GM19324 (cell line): ENCODE data around the gene NOB1.
"Not testable (repeated sequence)": the region's sequence is repeated elsewhere in the genome, so short reads cannot be mapped to it uniquely, and the experiment has no call there.

ENCODE experiments used
- ATAC-seq: cut with Tn5 transposase; IDR thresholded peaks from one replicate; pipeline ENCODE4 v1.9.1; 2021; ENCODE audit warnings: mild to moderate bottlenecking, moderate library complexity; ENCODE audit not compliant: unreplicated experiment, low FRiP score

Gene NOB1

DNA sequence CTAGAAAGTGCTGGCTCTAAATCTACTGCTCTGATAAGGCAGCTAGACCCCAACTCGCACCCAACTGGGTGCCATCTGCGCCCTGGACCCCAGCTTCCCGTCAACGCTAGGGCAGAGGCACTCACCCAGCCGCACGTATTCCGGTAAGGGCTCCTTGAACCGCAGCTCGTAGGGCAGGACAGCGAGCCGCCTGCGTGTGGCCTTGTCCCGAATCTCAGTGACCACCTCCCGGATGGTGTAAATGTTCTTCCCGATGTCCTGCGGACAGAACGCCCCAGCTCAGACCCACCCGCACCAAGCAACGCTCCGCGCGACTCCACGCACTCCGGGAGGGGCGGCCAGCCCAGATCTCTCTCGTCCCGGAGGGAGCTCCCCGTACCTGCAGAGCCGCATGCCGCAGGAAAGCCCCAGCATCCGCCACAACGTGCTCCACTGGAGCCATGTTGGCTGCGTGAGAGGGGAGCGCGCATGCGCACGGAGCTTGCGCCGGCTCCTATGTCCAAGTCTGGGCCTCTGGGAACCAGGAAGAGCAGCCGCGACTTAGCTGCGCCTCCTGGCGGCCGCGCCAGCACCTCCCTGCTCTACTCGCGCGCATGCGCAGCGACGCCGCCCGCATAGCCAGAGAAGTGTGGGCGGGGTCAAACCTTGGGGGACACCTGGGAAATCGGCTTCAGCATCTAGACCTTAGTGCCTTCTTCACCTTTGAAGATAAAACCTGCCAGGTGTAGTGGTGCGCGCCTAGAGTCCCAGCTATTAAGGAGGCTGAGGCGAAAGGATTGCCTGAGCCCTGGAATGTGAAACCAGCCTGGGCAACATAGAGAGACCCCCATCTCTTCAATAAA lies at the start of gene NOB1:
Gene NOB1 (minus strand): TSS at position 458 of the 842 bp plus-strand sequence. CDS start 16 bp downstream, at position 442.
- ATAC-seq = peak; percentile 89

GRCh38 chr16:69804297-69804696 lies 49.6 kb upstream of the NOB1 start:
- ATAC-seq = no peak

DNA sequence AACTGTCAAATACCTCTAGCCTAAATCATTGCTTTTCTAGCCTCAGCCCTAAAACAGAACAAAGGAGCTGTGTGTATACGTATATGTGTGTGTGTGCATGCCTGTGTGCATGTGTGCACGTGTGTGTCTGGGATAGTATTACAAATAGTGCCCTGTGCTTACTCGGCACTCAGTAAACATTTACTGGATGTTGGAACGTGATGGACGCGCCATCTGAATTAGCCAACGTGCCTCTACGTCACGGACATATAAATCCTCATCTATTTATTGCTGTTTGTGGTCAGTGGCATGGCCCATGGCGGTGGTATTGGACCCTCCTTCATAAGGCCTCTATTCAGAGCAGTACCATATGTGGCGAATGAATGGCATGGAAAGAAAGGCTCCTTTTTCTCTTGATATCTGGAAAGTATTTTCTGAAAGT lies 44.9 kb upstream of the NOB1 start:
- ATAC-seq = no peak

GRCh38 chr16:69798466-69798865 lies 43.7 kb upstream of the NOB1 start:
- no peak for ATAC-seq

- ATAC-seq = no peak
Measured at GRCh38 chr16:69796285-69797118, 41.8 kb upstream of the NOB1 start.

DNA sequence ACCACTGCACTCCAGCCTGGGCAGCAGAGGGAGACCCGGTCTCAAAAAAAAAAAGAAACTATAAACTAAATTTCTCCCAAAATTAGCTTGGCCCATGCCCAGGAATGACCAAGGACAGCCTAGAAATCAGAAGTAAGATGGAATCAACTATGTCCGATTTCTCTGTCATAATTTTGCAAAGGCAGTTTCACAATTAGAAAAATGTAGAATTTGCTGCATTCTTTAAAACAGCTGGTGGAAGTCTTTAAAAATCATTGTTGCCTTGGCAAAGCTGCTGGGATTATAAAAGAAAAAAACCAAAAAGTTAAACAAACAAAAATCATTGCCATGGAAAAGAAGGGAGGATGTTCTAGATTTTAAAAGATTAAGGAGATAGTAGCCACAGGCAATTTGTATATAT lies 39.8 kb upstream of the NOB1 start:
- ATAC-seq = no peak

GRCh38 chr16:69793526-69793925 lies 38.8 kb upstream of the NOB1 start:
- ATAC-seq = no peak

DNA sequence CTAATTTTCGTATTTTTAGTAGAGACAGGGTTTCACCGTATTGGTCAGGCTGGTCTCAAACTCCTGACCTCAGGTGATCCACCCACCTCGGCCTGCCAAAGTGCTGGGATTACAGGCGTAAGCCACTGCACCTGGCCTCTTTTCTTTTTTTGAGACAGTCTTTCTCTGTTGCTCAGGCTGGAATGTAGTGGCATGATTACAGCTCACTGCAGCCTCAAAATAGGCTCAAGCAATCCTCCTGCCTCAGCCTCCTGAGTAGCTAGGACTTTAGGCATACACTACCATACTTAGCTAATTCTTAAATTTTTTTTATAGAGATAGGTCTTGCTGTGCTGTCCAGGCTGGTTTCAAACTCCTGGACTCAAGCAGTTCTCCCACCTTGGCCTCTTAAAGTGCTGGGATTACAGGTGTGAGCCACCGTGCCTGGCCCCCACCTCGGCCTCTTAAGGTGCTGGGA lies 36.7 kb upstream of the NOB1 start:
- ATAC-seq = not testable (repeated sequence)

- no peak for ATAC-seq
Measured at GRCh38 chr16:69787883-69788282, 33.2 kb upstream of the NOB1 start.

GRCh38 chr16:69784586-69784985 lies 29.9 kb upstream of the NOB1 start:
- no peak for ATAC-seq

DNA sequence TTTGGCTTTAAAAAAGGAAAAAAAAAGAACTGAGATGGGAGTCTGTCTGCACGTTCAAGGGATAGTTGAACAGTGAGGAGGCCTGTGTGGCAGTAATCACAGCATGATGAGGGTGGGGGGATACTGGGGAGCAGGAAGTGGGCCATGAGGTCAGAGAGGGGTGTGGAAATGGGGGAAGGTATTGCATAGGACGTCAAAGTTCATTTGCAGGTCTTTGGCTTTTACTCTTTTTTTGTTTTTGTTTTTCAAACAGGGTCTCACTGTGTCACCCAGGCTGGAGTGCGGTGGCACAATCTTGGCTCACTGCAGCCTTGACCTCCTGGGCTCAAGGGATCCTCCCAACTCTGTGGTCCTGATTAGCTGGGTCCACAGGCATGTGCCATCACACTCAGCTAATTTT lies 26.4 kb upstream of the NOB1 start:
- ATAC-seq = no peak

DNA sequence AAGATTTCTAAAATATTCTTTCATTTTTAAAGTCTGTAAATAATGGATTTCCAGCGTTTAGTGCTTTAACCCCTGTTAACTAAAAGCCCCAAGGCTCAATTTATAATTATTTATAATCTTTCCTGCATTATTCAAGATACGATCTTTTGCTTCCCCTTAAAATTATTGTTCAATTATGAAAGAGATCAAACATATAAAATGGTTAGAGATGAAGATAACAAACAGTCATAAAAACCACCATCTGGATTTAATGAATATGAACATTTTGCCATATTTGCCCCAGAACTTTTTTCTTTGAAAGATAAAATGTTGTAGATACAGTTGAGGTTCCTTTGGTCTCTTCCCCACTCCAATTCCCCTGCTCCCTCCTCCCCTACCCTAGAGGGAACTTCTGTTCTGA lies 25.0 kb upstream of the NOB1 start:
- no peak for ATAC-seq

DNA sequence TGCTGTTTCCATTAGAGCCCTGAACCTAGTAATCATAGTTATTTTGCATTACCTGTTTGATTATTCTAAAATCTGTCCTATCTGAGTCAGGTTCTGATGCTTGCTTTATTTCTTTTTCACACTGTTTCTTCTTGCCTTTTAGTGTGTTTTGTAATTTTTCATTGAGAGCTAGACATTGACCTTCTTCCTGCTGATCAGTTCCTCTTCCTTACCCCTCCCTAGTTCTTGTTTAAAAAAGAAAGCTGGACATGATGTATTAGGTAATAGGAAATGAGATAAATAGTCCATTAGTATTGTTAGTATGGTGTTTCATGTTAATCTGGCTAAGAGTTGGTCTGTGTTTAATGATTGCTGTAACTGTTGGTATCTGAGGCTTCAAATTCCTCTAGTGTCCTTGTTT lies 20.8 kb upstream of the NOB1 start:
- no peak for ATAC-seq

- no peak for ATAC-seq
Measured at GRCh38 chr16:69773260-69773947, 18.7 kb upstream of the NOB1 start.

DNA sequence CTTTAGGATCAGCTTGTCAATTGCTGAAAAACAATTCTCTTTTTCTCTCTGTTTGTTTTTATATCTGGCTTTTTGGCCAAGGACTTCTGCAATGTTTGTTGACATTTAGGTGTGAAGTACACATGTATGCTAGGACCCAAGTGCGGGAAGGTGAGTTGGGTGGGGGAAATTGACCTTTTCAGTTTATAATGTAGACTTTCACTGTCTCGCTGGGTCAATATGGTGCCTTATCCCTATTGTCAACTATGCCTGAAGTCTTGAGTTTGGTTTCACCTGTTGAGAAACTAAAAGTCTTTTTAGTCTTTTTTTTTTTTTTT lies 16.9 kb upstream of the NOB1 start:
- no peak for ATAC-seq

- no peak for ATAC-seq
Measured at GRCh38 chr16:69769404-69769803, 14.7 kb upstream of the NOB1 start.

DNA sequence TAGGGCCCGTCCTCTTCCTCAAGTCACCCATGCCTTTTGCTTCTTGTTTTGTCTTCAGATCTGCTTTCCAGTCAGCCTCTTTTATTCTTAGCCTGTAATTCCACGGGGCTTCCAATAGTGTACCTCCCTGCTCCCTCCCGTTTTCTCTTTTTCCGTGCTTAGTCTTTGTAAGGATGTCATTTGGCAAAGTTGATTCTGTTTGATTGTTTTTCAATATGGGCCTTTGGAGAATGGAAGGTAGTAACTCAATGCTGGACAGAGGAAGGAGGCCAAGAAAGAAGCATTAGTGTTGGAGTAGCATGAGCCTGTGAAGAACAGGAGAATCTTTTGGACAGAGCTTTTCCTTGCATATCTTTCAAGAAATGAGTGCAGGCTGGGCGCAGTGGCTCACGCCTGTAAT lies 13.9 kb upstream of the NOB1 start:
- ATAC-seq = no peak

GRCh38 chr16:69767459-69768229 lies 12.9 kb upstream of the NOB1 start:
- ATAC-seq = no peak

DNA sequence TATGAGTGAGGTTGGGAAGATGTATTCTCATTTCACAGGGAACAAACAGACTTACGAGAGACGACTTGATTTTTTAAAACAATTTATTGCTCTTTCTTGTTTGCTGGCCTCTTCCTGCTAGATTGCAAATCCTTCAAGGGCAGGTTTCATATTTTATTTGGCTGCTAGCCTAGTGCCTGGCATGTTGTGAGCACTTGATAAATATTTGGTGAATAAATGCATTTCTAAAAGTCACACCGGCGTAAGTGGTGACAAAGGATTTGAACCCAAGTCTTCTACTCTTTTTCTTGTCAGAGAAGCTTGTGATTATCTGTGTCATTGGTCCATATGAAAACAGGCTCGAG lies 8.8 kb upstream of the NOB1 start:
- ATAC-seq = no peak

- ATAC-seq = no peak
Measured at GRCh38 chr16:69762814-69763598, 8.3 kb upstream of the NOB1 start.
